GM12892 (cell line): ENCODE data around the gene LHFPL6.

ENCODE experiments used
- POLR2A ChIP-seq: IDR thresholded peaks from 2 replicates; pipeline ENCODE4 v1.6.1; 2011; ENCODE audit warnings: low read depth, low read length, control low read depth
- POLR2AphosphoS5 ChIP-seq: IDR thresholded peaks from 2 replicates; pipeline ENCODE4 v1.6.1; 2011; ENCODE audit warnings: low read depth, low read length, control low read depth
- TAF1 ChIP-seq: IDR thresholded peaks from 2 replicates; pipeline ENCODE4 v1.6.1; 2011; ENCODE audit warnings: low read depth, mild to moderate bottlenecking, control low read depth, low read length, borderline replicate concordance

GRCh38 chr13:39410096-39410901, 192.7 kb downstream of the LHFPL6 start:
- no peak for TF ChIP-seq POLR2A
- no peak for TF ChIP-seq TAF1
- TF ChIP-seq POLR2AphosphoS5: no peak
